Loucy (cell line): ENCODE data around the gene SLC17A2.

Source experiments
- H2AFZ ChIP-seq: fragments of 200-600 bp; sonication (generic); 2 replicates; pipeline ENCODE4 v1.6.0; 2016; ENCODE audit warnings: antibody characterized with exemption, mild to moderate bottlenecking, low read length, moderate library complexity
- H3F3A ChIP-seq: fragments of 200-600 bp; 2 replicates; pipeline ENCODE4 v1.6.0; 2016; ENCODE audit warnings: antibody characterized with exemption, low read depth, mild to moderate bottlenecking
- H3K27me3 ChIP-seq: fragments of 200-600 bp; sonication (generic); 2 replicates; pipeline ENCODE4 v1.6.1; 2014; ENCODE audit warnings: low read length, mild to moderate bottlenecking; ENCODE audit not compliant: insufficient read depth, poor library complexity, severe bottlenecking
- H3K36me3 ChIP-seq: fragments of 200-600 bp; sonication (generic); 2 replicates; pipeline ENCODE4 v1.6.1; 2016; ENCODE audit warnings: low read length; ENCODE audit not compliant: insufficient read depth
- H3K4me1 ChIP-seq: fragments of 200-600 bp; sonication (generic); 2 replicates; pipeline ENCODE4 v1.5.1; 2014; ENCODE audit warnings: low read length, mild to moderate bottlenecking; ENCODE audit not compliant: insufficient read depth, poor library complexity, severe bottlenecking
- H3K4me2 ChIP-seq: fragments of 200-600 bp; sonication (generic); 2 replicates; pipeline ENCODE4 v1.6.0; 2014; ENCODE audit warnings: antibody characterized with exemption, low read length, low read depth, mild to moderate bottlenecking; ENCODE audit not compliant: poor library complexity, severe bottlenecking
- H3K4me3 ChIP-seq: fragments of 200-600 bp; sonication (generic); 2 replicates; pipeline ENCODE4 v1.5.1; 2014; ENCODE audit warnings: low read length, mild to moderate bottlenecking, mixed read lengths; ENCODE audit not compliant: poor library complexity, severe bottlenecking
- H3K79me2 ChIP-seq: fragments of 200-600 bp; sonication (generic); 2 replicates; pipeline ENCODE4 v1.6.1; 2014; ENCODE audit warnings: low read length; ENCODE audit not compliant: insufficient read depth
- H3K9ac ChIP-seq: fragments of 200-600 bp; sonication (generic); 2 replicates; pipeline ENCODE4 v1.6.0; 2014; ENCODE audit warnings: mild to moderate bottlenecking, low read depth, low read length, moderate library complexity; ENCODE audit not compliant: poor library complexity, severe bottlenecking
- H3K9me2 ChIP-seq: fragments of 200-600 bp; sonication (generic); replicated peaks from 2 replicates; pipeline ENCODE4 v1.6.1; 2016; ENCODE audit warnings: low read depth, low read length, mixed read lengths
- H3K9me3 ChIP-seq: fragments of 200-600 bp; sonication (generic); 2 replicates; pipeline ENCODE4 v1.6.1; 2014; ENCODE audit warnings: mild to moderate bottlenecking, antibody characterized with exemption, low read length, low read depth; ENCODE audit not compliant: insufficient read depth
- H4K20me1 ChIP-seq: fragments of 200-600 bp; sonication (generic); 2 replicates; pipeline ENCODE4 v1.6.0; 2014; ENCODE audit warnings: antibody characterized with exemption, low read length, mild to moderate bottlenecking; ENCODE audit not compliant: insufficient read depth, poor library complexity, severe bottlenecking
- EZH2phosphoT487 ChIP-seq: fragments of 200-600 bp; IDR thresholded peaks from 2 replicates; pipeline ENCODE4 v1.6.1; 2018; ENCODE audit warnings: antibody characterized with exemption, mild to moderate bottlenecking, moderate library complexity, borderline replicate concordance
- TF ChIP-seq, protein P1 (sequence below): fragments of 200-600 bp; sonication (generic); conservative IDR thresholded peaks from 2 replicates; pipeline ENCODE4 v1.5.1; 2014; ENCODE audit warnings: mild to moderate bottlenecking, antibody characterized with exemption, low read length

Gene SLC17A2

DNA sequence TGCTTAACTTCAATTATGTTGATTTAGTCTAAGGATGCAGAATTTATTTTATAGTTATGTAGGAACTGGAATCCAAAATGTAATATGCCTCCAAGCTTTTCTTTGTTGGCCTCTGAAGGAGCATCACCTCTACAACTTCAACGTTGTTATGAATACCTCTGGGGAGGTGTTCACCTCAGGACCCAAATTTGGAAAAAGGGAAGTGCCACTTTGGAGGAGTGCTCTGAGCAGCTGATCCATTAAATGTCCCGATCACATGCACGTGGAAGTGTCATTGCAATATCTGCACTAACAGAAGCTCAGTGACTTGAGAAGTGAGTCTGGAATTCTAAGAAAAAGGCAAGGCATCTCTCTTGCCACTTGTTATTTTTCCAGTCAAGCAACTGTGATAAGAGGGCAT is 34.2 kb downstream of the SLC17A2 start:
- H3K4me3 ChIP-seq: no peak overlapping the region
- H4K20me1 ChIP-seq: no peaks in the 10 kb centered on the region
- TF ChIP-seq EZH2phosphoT487: no peak
- TF ChIP-seq, protein P1, sequence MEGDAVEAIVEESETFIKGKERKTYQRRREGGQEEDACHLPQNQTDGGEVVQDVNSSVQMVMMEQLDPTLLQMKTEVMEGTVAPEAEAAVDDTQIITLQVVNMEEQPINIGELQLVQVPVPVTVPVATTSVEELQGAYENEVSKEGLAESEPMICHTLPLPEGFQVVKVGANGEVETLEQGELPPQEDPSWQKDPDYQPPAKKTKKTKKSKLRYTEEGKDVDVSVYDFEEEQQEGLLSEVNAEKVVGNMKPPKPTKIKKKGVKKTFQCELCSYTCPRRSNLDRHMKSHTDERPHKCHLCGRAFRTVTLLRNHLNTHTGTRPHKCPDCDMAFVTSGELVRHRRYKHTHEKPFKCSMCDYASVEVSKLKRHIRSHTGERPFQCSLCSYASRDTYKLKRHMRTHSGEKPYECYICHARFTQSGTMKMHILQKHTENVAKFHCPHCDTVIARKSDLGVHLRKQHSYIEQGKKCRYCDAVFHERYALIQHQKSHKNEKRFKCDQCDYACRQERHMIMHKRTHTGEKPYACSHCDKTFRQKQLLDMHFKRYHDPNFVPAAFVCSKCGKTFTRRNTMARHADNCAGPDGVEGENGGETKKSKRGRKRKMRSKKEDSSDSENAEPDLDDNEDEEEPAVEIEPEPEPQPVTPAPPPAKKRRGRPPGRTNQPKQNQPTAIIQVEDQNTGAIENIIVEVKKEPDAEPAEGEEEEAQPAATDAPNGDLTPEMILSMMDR: no peak
- H3K4me2 ChIP-seq: no peak overlapping the region
- no peaks in the 10 kb centered on the region for H3K9me3 ChIP-seq
- H3F3A ChIP-seq: no peaks in the 10 kb centered on the region
- H3K79me2 ChIP-seq: no peaks in the 10 kb centered on the region
- peaks cover 14% of the 10 kb centered on the region for H3K4me1 ChIP-seq
- H3K9me2 ChIP-seq: no peaks in the 10 kb centered on the region
- no peak overlapping the region; the same call in 1 of the 2 replicates for H2AFZ ChIP-seq
- no peaks in the 10 kb centered on the region for H3K36me3 ChIP-seq
- no peaks in the 10 kb centered on the region for H3K27me3 ChIP-seq
- H3K9ac ChIP-seq: no peak overlapping the region

DNA sequence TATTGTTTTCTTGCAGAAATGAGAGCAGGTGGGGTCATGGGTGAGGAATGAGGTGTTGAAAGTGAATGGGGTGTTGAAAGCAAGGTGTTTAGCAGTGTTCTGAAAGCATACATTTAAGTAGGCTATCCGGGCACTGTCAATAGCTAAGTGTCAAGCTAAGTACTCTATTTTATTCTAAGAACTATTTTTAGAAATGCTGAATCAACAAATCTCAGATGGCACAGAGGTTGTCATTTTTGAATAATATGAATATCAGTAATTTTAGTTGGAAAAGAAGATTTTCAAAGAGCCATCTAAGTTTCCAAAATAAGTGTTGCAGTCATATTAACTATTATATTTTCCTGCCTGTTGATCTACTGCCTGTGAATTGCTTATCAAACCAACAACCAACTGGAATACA is 34.7 kb downstream of the SLC17A2 start:
- no peaks in the 10 kb centered on the region for H3K9me3 ChIP-seq
- no peaks in the 10 kb centered on the region for H3K36me3 ChIP-seq
- no peaks in the 10 kb centered on the region for H3K27me3 ChIP-seq
- no peak overlapping the region for H3K9ac ChIP-seq
- no peak overlapping the region for H3K4me3 ChIP-seq
- TF ChIP-seq, protein P1: no peak
- TF ChIP-seq EZH2phosphoT487: no peak
- H3K79me2 ChIP-seq: no peaks in the 10 kb centered on the region
- no peak overlapping the region for H3K4me2 ChIP-seq
- H3K9me2 ChIP-seq: no peaks in the 10 kb centered on the region
- peaks cover 14% of the 10 kb centered on the region for H3K4me1 ChIP-seq
- no peaks in the 10 kb centered on the region for H3F3A ChIP-seq
- no peak overlapping the region for H2AFZ ChIP-seq
- H4K20me1 ChIP-seq: no peaks in the 10 kb centered on the region

DNA sequence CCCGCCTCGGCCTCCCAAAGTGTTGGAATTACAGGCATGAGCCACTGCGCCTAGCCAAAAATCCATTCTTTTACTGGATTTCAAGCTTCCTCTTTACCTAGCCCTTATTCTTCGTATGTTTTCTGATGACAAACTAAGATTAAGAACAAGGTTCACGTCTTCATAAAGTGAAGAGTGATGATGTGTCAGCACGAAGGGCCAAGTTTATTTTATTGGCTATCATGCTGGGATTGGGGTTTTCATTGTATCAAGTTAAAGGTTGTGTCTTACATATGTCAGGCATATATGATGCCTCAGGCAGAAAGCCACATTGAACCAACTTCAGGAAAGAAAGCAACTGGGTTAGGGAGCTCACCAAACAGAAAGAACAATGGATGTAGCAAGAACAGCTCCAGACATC is 36.7 kb downstream of the SLC17A2 start:
- Histone ChIP-seq H4K20me1 (no peaks in the 10 kb centered on the region), H3K36me3 (no peaks in the 10 kb centered on the region), H3K4me3 (no peak overlapping the region), H3K4me1 (peaks cover 8% of the 10 kb centered on the region), H3K9me3 (no peaks in the 10 kb centered on the region), H2AFZ (no peak overlapping the region), H3K79me2 (no peaks in the 10 kb centered on the region), H3F3A (no peaks in the 10 kb centered on the region), H3K9me2 (no peaks in the 10 kb centered on the region), H3K27me3 (no peaks in the 10 kb centered on the region), H3K4me2 (no peak overlapping the region), H3K9ac (no peak overlapping the region)
- TF ChIP-seq, protein P1: no peak
- TF ChIP-seq EZH2phosphoT487: no peak
